ENCODE measurements around the gene RHEB. TPM values are rescaled to one million over a fixed set of nuclear protein-coding genes. Genes with fewer than 3 reads are reported as not detected.

RHEB gene
- total RNA-seq, 4 donors from 2014 or later, result 34.7 to 46.9 (median 41.5) TPM

DNA sequence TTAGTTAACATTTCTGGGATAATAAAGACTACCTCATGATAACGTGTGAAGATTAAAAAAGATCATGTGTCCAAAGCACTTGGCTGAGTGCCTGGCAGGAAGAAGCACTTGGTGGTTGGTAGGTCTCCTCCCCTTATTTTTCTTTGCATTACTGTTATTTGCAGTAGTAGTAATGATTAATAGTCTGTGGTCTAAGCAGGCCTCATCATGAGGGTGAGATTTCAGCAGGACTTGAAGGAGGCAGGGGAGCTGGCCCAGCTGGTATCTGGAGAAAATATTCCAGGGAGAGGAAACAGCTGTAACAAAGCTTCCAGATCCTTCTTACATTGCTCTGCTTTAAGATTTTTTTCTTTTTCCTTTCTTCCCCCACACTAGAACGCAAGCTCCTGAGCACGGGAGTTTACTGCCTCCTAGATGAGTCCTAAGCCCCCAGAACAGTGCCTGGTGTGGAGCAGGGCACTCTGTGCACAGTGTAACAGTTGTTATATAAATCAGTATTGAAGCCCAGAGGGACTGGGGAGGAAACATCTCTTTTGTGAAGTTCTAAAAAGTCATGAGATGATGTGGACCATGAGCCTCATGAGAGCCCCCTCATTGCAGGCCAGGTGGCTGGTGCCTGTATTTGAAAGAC, 31.1 kb upstream of the RHEB start:
- no peak for DNase-seq
- H3K36me3 ChIP-seq, result peaks cover 0 to 3% (median 0%) of the 10 kb centered on the region in 3 donors
- no peaks in the 10 kb centered on the region for H3K4me1 ChIP-seq
- TF ChIP-seq POLR2A (IDR thresholded peaks at IDR 0.05), result no peak
- TF ChIP-seq, protein P1, sequence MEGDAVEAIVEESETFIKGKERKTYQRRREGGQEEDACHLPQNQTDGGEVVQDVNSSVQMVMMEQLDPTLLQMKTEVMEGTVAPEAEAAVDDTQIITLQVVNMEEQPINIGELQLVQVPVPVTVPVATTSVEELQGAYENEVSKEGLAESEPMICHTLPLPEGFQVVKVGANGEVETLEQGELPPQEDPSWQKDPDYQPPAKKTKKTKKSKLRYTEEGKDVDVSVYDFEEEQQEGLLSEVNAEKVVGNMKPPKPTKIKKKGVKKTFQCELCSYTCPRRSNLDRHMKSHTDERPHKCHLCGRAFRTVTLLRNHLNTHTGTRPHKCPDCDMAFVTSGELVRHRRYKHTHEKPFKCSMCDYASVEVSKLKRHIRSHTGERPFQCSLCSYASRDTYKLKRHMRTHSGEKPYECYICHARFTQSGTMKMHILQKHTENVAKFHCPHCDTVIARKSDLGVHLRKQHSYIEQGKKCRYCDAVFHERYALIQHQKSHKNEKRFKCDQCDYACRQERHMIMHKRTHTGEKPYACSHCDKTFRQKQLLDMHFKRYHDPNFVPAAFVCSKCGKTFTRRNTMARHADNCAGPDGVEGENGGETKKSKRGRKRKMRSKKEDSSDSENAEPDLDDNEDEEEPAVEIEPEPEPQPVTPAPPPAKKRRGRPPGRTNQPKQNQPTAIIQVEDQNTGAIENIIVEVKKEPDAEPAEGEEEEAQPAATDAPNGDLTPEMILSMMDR (IDR thresholded peaks at IDR 0.05), result no peak
- no peak overlapping the region for H3K4me3 ChIP-seq
- H3K27me3 ChIP-seq, result no peaks in the 10 kb centered on the region
- H3K27ac ChIP-seq, result no peak overlapping the region
- H3K9me3 ChIP-seq, result no peaks in the 10 kb centered on the region

DNA sequence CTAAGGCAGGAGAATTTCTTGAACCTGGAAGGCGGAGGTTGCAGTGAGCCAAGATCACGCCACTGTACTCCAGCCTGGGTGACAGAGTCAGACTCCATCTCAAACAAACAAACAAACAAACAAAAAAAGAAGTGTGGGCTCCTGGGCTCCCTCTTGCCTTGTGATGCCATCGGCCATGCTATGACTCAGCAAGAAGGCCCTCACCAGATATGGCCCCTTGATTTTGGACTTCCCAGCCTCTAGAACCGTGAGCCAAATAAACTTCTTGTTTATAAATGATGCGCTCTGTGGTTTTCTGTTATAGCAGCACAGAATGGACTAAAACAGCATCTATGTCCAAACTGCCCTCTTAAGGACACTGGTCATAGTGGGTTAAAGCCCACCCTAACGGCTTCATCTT, 29.9 kb upstream of the RHEB start:
- Histone ChIP-seq H3K4me1 (no peaks in the 10 kb centered on the region), H3K27ac (no peak overlapping the region), H3K27me3 (no peaks in the 10 kb centered on the region), H3K9me3 (no peaks in the 10 kb centered on the region), H3K4me3 (no peak overlapping the region), H3K36me3 (no peaks in the 10 kb centered on the region)
- no peak for DNase-seq
- no peak for TF ChIP-seq POLR2A (IDR thresholded peaks at IDR 0.05)
- TF ChIP-seq, protein P1 (IDR thresholded peaks at IDR 0.05), result no peak

DNA sequence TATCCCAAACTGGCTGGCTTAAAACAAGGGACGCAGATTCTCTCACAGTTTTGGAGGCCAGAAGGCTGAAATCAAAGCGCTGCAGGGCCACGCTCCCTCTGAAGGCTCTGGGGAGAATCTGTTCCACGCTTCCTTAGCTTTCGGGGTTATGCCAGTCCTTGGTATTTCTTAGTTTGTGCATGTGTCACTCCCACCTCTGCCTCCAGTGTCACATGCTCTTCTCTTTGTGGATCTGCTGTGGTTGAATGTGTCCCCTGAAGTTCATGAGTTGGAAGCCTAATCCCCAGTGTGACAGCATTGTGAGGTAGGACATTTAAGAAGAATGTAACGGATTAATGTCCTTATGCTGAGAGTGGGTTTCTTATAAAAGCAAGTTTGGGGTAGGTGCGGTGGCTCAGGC, 29.4 kb upstream of the RHEB start:
- H3K9me3 ChIP-seq, result no peaks in the 10 kb centered on the region
- H3K4me3 ChIP-seq, result no peak overlapping the region
- no peak overlapping the region for H3K27ac ChIP-seq
- DNase-seq, result no peak
- no peaks in the 10 kb centered on the region for H3K36me3 ChIP-seq
- no peak for TF ChIP-seq POLR2A (IDR thresholded peaks at IDR 0.05)
- TF ChIP-seq, protein P1 (IDR thresholded peaks at IDR 0.05), result no peak
- H3K4me1 ChIP-seq, result no peaks in the 10 kb centered on the region
- H3K27me3 ChIP-seq, result no peaks in the 10 kb centered on the region

DNA sequence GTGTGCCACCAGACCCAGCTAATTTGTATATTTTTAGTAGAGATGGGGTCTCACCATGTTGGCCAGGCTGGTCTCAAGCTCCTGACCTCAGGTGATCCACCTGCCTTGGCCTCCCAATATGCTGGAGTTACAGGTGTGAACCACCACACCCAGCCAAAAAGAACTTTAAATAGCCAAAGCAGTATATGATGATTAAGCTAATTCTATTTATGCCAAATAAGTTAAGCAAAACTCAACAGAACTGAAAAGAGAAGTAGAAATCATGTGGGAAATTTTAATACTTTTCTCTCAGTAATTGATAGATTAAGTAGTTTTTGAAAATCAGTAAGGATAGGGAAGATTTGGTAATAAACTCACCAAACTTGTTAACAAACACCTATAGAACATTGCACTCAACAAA, 24.5 kb upstream of the RHEB start:
- Histone ChIP-seq H3K9me3 (no peaks in the 10 kb centered on the region), H3K36me3 (no peaks in the 10 kb centered on the region), H3K4me3 (no peak overlapping the region), H3K4me1 (no peaks in the 10 kb centered on the region), H3K27ac (no peak overlapping the region), H3K27me3 (no peaks in the 10 kb centered on the region)
- no peak for DNase-seq
- TF ChIP-seq, protein P1 (IDR thresholded peaks at IDR 0.05), result no peak
- no peak for TF ChIP-seq POLR2A (IDR thresholded peaks at IDR 0.05)

DNA sequence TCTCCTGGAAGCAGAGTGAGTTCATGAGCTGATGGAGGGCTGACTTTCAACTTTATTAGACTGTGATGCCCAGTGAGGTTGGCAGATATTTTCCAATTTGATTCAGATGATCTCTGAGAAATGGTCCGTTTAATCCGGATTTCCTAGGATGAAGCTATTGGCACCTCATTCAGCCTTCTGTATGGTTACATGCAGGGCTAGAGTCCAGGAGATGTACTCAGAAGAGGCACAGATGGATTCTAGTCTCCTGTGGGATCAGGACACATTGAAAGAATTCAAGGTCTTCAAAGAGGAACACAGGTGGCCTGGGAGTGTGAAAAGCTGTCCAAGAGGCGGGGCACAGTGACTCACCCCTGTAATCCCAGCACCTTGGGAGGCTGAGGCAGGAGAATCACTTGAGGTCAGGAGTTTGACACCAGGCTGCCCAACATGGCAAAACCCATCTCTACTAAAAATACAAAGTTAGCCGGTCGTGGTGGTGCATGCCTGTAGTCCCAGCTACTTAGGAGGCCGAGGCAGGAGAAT, 23.0 kb upstream of the RHEB start:
- no peak overlapping the region for H3K27ac ChIP-seq
- TF ChIP-seq, protein P1 (IDR thresholded peaks at IDR 0.05), result no peak
- TF ChIP-seq POLR2A (IDR thresholded peaks at IDR 0.05), result no peak

More for the DNA sequence above, 23.0 kb upstream of the RHEB start:
- no peaks in the 10 kb centered on the region for H3K27me3 ChIP-seq
- no peak for DNase-seq
- H3K9me3 ChIP-seq, result no peaks in the 10 kb centered on the region
- H3K4me3 ChIP-seq, result no peak overlapping the region
- no peaks in the 10 kb centered on the region for H3K36me3 ChIP-seq
- H3K4me1 ChIP-seq, result no peaks in the 10 kb centered on the region

Measured in Peyer's patch (tissue), 4 donors.